OCI-LY1 (cell line): ENCODE data around the gene CHKA.

Source experiments
- H2AFZ ChIP-seq: fragments of 200-600 bp; sonication (generic), shearing (Covaris generic); 2 replicates; pipeline ENCODE4 v1.6.0; 2014; ENCODE audit warnings: antibody characterized with exemption, mild to moderate bottlenecking, low read length
- H3F3A ChIP-seq: fragments of 200-600 bp; sonication (generic), shearing (Covaris generic); 2 replicates; pipeline ENCODE4 v1.6.0; 2014; ENCODE audit warnings: mild to moderate bottlenecking, antibody characterized with exemption, low read length, moderate library complexity; ENCODE audit not compliant: insufficient read depth
- H3K27ac ChIP-seq: fragments of 200-600 bp; sonication (generic); 2 replicates; pipeline ENCODE4 v1.5.1; 2014; ENCODE audit warnings: low read length, mixed run types, mild to moderate bottlenecking, low read depth; ENCODE audit not compliant: poor library complexity, severe bottlenecking
- H3K27me3 ChIP-seq: fragments of 200-600 bp; sonication (generic); 2 replicates; pipeline ENCODE4 v1.6.0; 2014; ENCODE audit warnings: antibody characterized with exemption, mild to moderate bottlenecking, low read length, moderate library complexity; ENCODE audit not compliant: insufficient read depth
- H3K36me3 ChIP-seq: fragments of 200-600 bp; sonication (generic); 2 replicates; pipeline ENCODE4 v1.6.1; 2014; ENCODE audit warnings: mild to moderate bottlenecking, antibody characterized with exemption, low read length, moderate library complexity, mixed read lengths; ENCODE audit not compliant: insufficient read depth
- H3K4me1 ChIP-seq: fragments of 200-600 bp; sonication (generic); 2 replicates; pipeline ENCODE4 v1.5.1; 2014; ENCODE audit warnings: mild to moderate bottlenecking, low read length, moderate library complexity; ENCODE audit not compliant: insufficient read depth, severe bottlenecking
- H3K4me2 ChIP-seq: fragments of 200-600 bp; sonication (generic), shearing (Covaris generic); 2 replicates; pipeline ENCODE4 v1.6.1; 2014; ENCODE audit warnings: low read length
- H3K4me3 ChIP-seq: fragments of 200-600 bp; sonication (generic); 2 replicates; pipeline ENCODE4 v1.5.1; 2014; ENCODE audit warnings: low read length, low read depth, mild to moderate bottlenecking, mixed read lengths; ENCODE audit not compliant: poor library complexity, severe bottlenecking
- H3K79me2 ChIP-seq: fragments of 200-600 bp; shearing (Covaris generic); 2 replicates; pipeline ENCODE4 v1.6.1; 2016; ENCODE audit warnings: mixed run types, low read length, mixed read lengths; ENCODE audit not compliant: insufficient read depth
- H3K9ac ChIP-seq: fragments of 200-600 bp; sonication (generic), shearing (Covaris generic); 2 replicates; pipeline ENCODE4 v1.6.1; 2014; ENCODE audit warnings: mild to moderate bottlenecking, low read length, mixed read lengths
- H3K9me2 ChIP-seq: fragments of 200-600 bp; sonication (generic), shearing (Covaris generic); 2 replicates; pipeline ENCODE4 v1.6.1; 2014; ENCODE audit warnings: low read depth, mild to moderate bottlenecking, low read length, mixed read lengths
- H3K9me3 ChIP-seq: fragments of 200-600 bp; shearing (Covaris generic); 2 replicates; pipeline ENCODE4 v1.6.1; 2014; ENCODE audit warnings: low read length, mixed read lengths
- H4K20me1 ChIP-seq: fragments of 200-600 bp; sonication (generic), shearing (Covaris generic); 2 replicates; pipeline ENCODE4 v1.6.0; 2016; ENCODE audit warnings: mild to moderate bottlenecking, low read length; ENCODE audit not compliant: insufficient read depth
- EZH2 ChIP-seq: fragments of 200-600 bp; sonication (generic), shearing (Covaris generic); IDR thresholded peaks from 2 replicates; pipeline ENCODE4 v1.8.0; 2017; ENCODE audit warnings: borderline replicate concordance, mixed run types, mild to moderate bottlenecking, antibody characterized with exemption, low read length, moderate library complexity, mixed read lengths
- TF ChIP-seq, protein P1 (sequence below): fragments of 200-600 bp; sonication (generic), shearing (Covaris generic); IDR thresholded peaks from 2 replicates; pipeline ENCODE4 v1.5.1; 2017; ENCODE audit warnings: mild to moderate bottlenecking, antibody characterized with exemption, low read length, moderate library complexity, mixed read lengths

Gene CHKA

GRCh38 chr11:68032003-68032402 lies 89.2 kb downstream of the CHKA start:
- H2AFZ ChIP-seq: no peak overlapping the region
- no peaks in the 10 kb centered on the region for H3K9me2 ChIP-seq
- H3K9ac ChIP-seq: peak overlapping the region; percentile 98; the same call in 1 of the 2 replicates
- peak overlapping the region; percentile 94 for H3K4me2 ChIP-seq
- H4K20me1 ChIP-seq: no peaks in the 10 kb centered on the region
- H3K27me3 ChIP-seq: no peaks in the 10 kb centered on the region
- no peaks in the 10 kb centered on the region for H3K79me2 ChIP-seq
- peak overlapping the region; percentile 85 for H3K4me3 ChIP-seq
- no peaks in the 10 kb centered on the region for H3K9me3 ChIP-seq
- no peak overlapping the region for H3K27ac ChIP-seq
- no peaks in the 10 kb centered on the region for H3F3A ChIP-seq
- peaks cover 24% of the 10 kb centered on the region; the same call in 1 of the 2 replicates for H3K36me3 ChIP-seq
- peaks cover 23% of the 10 kb centered on the region for H3K4me1 ChIP-seq
- no peak for TF ChIP-seq EZH2
- TF ChIP-seq, protein P1, sequence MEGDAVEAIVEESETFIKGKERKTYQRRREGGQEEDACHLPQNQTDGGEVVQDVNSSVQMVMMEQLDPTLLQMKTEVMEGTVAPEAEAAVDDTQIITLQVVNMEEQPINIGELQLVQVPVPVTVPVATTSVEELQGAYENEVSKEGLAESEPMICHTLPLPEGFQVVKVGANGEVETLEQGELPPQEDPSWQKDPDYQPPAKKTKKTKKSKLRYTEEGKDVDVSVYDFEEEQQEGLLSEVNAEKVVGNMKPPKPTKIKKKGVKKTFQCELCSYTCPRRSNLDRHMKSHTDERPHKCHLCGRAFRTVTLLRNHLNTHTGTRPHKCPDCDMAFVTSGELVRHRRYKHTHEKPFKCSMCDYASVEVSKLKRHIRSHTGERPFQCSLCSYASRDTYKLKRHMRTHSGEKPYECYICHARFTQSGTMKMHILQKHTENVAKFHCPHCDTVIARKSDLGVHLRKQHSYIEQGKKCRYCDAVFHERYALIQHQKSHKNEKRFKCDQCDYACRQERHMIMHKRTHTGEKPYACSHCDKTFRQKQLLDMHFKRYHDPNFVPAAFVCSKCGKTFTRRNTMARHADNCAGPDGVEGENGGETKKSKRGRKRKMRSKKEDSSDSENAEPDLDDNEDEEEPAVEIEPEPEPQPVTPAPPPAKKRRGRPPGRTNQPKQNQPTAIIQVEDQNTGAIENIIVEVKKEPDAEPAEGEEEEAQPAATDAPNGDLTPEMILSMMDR: no peak

GRCh38 chr11:68031144-68031464 lies 90.1 kb downstream of the CHKA start:
- H3K27me3 ChIP-seq: no peaks in the 10 kb centered on the region
- H3K79me2 ChIP-seq: no peaks in the 10 kb centered on the region
- no peak overlapping the region for H2AFZ ChIP-seq
- peaks cover 24% of the 10 kb centered on the region; the same call in 1 of the 2 replicates for H3K36me3 ChIP-seq
- peak overlapping the region; percentile 98 for H3K9ac ChIP-seq
- peak overlapping the region; percentile 21 for H3K27ac ChIP-seq
- peak overlapping the region; percentile 85 for H3K4me3 ChIP-seq
- peaks cover 28% of the 10 kb centered on the region for H3K4me1 ChIP-seq
- H3K9me3 ChIP-seq: no peaks in the 10 kb centered on the region
- H3K4me2 ChIP-seq: peak overlapping the region; percentile 94
- H3F3A ChIP-seq: no peaks in the 10 kb centered on the region
- TF ChIP-seq EZH2: no peak
- TF ChIP-seq, protein P1: no peak
- no peaks in the 10 kb centered on the region for H3K9me2 ChIP-seq
- no peaks in the 10 kb centered on the region for H4K20me1 ChIP-seq

- Histone ChIP-seq H3K79me2 (no peaks in the 10 kb centered on the region), H3K36me3 (peaks cover 24% of the 10 kb centered on the region; the same call in 1 of the 2 replicates), H3K4me2 (peak within 1 kb of the TSS; percentile 94), H3K27ac (peak within 1 kb of the TSS; percentile 21), H3K9me2 (no peaks in the 10 kb centered on the region), H4K20me1 (no peaks in the 10 kb centered on the region), H3F3A (no peaks in the 10 kb centered on the region), H3K4me1 (peaks cover 28% of the 10 kb centered on the region), H3K4me3 (peak within 1 kb of the TSS; percentile 85), H3K9ac (peak within 1 kb of the TSS; percentile 98), H2AFZ (no peak within 1 kb of the TSS), H3K9me3 (no peaks in the 10 kb centered on the region), H3K27me3 (no peaks in the 10 kb centered on the region)
- TF ChIP-seq EZH2: no peak
- TF ChIP-seq, protein P1: no peak
These were observed 90.7 kb downstream of the CHKA start, which contains the start of gene NDUFS8 for GRCh38 chr11:68030318-68031143. NDUFS8 (plus strand) TSS chr11:68030681; CDS start chr11:68032152, 1,471 bp downstream.
